ENCODE measurements around the gene GPS1. TPM values are rescaled to one million over a fixed set of nuclear protein-coding genes. Genes with fewer than 3 reads are reported as not detected.

Gene GPS1
- total RNA-seq, 1 experiment from 2014 or later, result 136 TPM

- no peak for DNase-seq (ENCODE audit: low read depth)
Measured at GRCh38 chr17:82089723-82090548, 38.2 kb downstream of the GPS1 start.

- DNase-seq (ENCODE audit: low read depth), result no peak
Measured at GRCh38 chr17:82090549-82091263, 39.0 kb downstream of the GPS1 start.

GRCh38 chr17:82091264-82092066, 39.8 kb downstream of the GPS1 start:
- no peak for DNase-seq (ENCODE audit: low read depth)

GRCh38 chr17:82092094-82092586, 40.4 kb downstream of the GPS1 start:
- no peak for DNase-seq (ENCODE audit: low read depth)

GRCh38 chr17:82092628-82092994, 40.9 kb downstream of the GPS1 start:
- no peak for DNase-seq (ENCODE audit: low read depth)

- DNase-seq (ENCODE audit: low read depth), result no peak
Measured at GRCh38 chr17:82092995-82093751, 41.5 kb downstream of the GPS1 start.

- DNase-seq (ENCODE audit: low read depth), result no peak
Measured at GRCh38 chr17:82094931-82095776, 43.5 kb downstream of the GPS1 start.

- no peak for DNase-seq (ENCODE audit: low read depth)
Measured at GRCh38 chr17:82095777-82096708, 44.3 kb downstream of the GPS1 start.

GRCh38 chr17:82096709-82097183, 45.0 kb downstream of the GPS1 start:
- DNase-seq (ENCODE audit: low read depth), result no peak

GRCh38 chr17:82097184-82097918, 45.7 kb downstream of the GPS1 start:
- DNase-seq (ENCODE audit: low read depth), result peak; percentile 43

GRCh38 chr17:82097919-82098168, 46.1 kb downstream of the GPS1 start:
- DNase-seq (ENCODE audit: low read depth), result no peak

- DNase-seq (ENCODE audit: low read depth), result peak; percentile 91
Measured at GRCh38 chr17:82098169-82098938, 46.7 kb downstream of the GPS1 start, which contains the start of gene FASN. Gene FASN (minus strand): TSS chr17:82098236. CDS start chr17:82096445, 1,791 bp downstream.

- DNase-seq (ENCODE audit: low read depth), result no peak
Measured at GRCh38 chr17:82098939-82099763, 47.5 kb downstream of the GPS1 start.

GRCh38 chr17:82100502-82101298, 49.0 kb downstream of the GPS1 start:
- DNase-seq (ENCODE audit: low read depth), result no peak

- DNase-seq (ENCODE audit: low read depth), result no peak
Measured at GRCh38 chr17:82101301-82101715, 49.6 kb downstream of the GPS1 start.
